Measurements from ENCODE around the gene INPP5D.
"Not testable (repeated sequence)": the region's sequence is repeated elsewhere in the genome, so short reads cannot be mapped to it uniquely, and the experiment has no call there.

The INPP5D gene
- total RNA-seq = 232 to 412 (median 346) reads per million in 4 experiments

- DNase-seq = peak; percentile 54
These were observed at the start of gene INPP5D for GRCh38 chr2:233059797-233060500. Gene INPP5D, plus strand, starts transcription at chr2:233060342. Its CDS starts 137 bp downstream, at chr2:233060479.

GRCh38 chr2:233010569-233011267, 49.4 kb upstream of the INPP5D start:
- DNase-seq = no peak

- DNase-seq = no peak
These were observed 48.9 kb upstream of the INPP5D start for GRCh38 chr2:233011268-233011650.

GRCh38 chr2:233011702-233012131, 48.4 kb upstream of the INPP5D start:
- no peak for DNase-seq

GRCh38 chr2:233012301-233012971, 47.7 kb upstream of the INPP5D start:
- no peak for DNase-seq

GRCh38 chr2:233013027-233013461, 47.1 kb upstream of the INPP5D start, which contains the start of gene NGEF:
Gene NGEF, minus strand, starts transcription at chr2:233013256. Its CDS starts 38,366 bp downstream, at chr2:232974890.
- no peak for DNase-seq

DNA sequence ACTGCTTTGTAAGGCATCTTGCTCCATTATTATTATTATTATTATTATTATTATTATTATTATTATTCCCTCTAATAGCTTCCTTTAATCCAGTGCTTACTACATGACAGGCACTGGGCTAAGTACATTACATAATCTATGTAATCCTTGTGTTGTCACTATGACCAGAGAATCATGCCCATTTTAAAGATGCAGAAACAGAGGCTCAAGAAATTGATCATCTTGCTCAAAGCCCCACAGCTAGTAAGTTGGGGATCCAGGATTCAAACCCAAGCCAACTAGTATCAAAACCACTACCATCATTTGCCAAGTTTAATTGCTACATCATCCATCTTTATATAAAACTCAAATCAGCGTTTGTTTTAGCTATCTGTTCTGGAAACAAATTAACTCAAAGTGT, 46.5 kb upstream of the INPP5D start:
- no peak for DNase-seq

GRCh38 chr2:233015019-233015645, 45.0 kb upstream of the INPP5D start:
- DNase-seq = no peak

GRCh38 chr2:233017947-233018346, 42.2 kb upstream of the INPP5D start:
- no peak for DNase-seq

- not testable (repeated sequence) for DNase-seq
These were observed 40.5 kb upstream of the INPP5D start for GRCh38 chr2:233019610-233020009.

DNA sequence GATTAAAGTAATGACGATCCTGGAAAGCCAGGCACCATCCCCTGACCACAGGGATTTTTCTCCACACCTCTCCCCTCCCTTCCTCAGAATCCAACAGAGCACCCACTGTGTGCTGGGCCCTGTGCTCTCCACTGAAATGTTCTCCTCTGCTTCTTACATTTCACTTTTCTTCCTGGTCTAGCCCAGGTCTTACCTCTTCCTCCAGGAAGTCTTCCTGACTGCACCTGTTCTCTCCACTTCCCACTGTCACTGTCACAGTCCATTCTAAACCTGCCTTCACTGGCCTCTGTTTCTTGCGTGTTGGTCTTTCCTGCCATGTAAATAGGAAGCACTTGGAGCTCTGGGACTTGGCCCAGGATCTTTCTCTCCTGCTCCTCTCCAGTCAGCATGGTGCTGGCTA, 39.7 kb upstream of the INPP5D start:
- no peak for DNase-seq

DNA sequence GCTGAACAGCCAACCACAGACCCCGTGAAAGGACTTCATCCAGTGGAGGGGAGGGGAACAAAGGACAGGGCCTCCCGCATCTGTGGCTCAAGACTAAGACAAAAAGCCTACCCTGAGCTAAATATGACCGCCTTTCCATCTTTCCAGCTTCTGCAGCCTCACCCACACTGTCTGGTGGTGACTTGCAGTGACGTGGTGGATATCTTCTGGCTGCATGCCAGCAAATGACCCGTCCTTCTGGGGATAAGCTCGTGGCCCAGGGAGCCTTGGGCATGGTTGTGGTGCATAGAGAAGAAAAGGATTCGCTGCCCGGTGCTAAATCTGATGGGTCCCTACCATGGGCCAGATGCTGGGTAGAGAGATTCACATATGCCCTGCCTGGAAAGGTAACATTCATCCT, 38.4 kb upstream of the INPP5D start:
- DNase-seq = no peak

DNA sequence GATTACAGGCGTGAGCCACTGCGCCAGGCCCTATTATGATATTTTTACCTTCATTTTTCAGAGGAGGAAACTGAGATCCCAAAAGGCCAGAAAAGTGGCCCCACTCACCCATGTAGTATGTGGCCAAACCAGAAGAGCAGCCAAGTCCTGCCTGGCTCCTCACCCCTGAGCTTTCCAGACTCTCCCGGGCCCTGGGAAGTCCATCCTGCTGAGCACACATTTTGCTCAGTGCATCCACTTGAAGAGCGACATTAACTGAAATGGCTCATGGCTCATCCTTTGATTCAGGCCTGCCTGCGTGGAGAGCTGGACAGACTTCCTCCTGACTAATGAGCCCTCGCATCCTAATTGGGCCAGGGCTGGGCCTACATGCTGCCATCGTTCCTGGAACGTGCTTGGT, 37.6 kb upstream of the INPP5D start:
- DNase-seq = no peak

DNA sequence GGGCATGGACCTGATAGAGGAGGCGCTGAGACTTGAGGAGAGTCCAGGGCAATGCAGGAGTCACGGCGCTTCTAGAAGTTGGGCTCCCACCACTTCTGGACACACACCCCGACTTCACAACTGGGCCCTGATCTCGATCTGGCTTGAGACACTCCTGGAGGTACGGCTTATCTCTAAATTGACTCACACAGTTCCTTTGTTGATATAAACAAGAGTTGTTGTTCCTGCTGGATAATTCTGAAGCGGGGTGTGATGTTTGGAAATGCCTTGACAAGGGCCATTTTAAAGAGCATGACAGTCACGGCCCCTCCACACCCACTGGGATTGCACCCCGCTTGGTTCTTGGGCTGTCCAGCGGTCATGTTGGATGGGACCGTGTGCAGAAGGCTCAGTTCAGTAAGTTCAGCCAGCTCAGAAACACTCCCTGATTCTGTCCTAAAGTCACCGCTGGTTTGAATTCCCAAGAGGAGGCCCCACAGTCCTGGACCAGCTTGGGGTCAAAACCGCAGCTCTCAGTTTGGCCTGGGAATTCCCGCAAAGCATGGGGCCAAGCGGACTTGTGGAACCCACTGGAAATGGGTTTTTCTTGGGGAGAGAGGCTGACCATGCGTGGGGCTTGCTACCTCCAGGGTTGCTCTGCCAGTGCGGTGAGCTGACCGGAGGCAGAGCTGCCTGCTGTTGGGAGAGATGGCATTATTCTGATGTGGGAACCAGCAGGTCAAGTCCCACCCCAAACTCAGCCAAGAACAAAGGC, 37.0 kb upstream of the INPP5D start:
- DNase-seq = no peak

DNA sequence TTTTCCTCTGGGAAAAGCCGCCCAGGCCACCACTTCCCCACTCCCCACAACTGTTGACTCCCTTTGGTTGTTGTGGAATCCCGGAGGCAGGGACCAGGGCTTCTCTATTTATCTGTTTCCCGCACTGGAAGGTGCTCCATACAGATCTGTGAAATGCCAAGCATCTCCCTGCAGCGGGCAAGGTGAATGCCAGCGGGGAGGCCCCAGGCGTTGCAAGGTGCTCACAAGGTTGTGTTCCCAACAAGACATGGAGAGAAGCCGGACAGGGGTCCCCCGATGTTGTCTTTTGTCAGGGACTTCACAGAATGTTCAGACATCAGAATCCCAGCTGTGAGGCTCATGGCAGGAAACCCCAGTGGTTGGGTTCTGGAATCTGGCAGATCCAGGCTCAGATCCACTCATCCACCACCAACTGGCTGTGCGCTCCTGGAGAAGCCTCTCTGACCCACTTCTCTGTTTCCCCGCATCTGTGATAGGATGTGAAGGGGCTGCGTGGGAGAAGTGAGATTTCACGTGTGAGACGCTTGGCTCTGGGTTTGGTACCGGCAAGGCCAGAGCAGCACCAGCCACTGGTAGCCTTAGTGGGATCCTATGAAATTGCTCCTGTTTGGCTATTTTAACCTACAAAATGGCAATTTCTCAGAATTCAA, 36.3 kb upstream of the INPP5D start:
- DNase-seq = no peak

GRCh38 chr2:233025706-233026105, 34.4 kb upstream of the INPP5D start:
- no peak for DNase-seq

GRCh38 chr2:233026198-233026813, 33.8 kb upstream of the INPP5D start:
- no peak for DNase-seq

- DNase-seq = no peak
These were observed 30.8 kb upstream of the INPP5D start for GRCh38 chr2:233029321-233029720.

DNA sequence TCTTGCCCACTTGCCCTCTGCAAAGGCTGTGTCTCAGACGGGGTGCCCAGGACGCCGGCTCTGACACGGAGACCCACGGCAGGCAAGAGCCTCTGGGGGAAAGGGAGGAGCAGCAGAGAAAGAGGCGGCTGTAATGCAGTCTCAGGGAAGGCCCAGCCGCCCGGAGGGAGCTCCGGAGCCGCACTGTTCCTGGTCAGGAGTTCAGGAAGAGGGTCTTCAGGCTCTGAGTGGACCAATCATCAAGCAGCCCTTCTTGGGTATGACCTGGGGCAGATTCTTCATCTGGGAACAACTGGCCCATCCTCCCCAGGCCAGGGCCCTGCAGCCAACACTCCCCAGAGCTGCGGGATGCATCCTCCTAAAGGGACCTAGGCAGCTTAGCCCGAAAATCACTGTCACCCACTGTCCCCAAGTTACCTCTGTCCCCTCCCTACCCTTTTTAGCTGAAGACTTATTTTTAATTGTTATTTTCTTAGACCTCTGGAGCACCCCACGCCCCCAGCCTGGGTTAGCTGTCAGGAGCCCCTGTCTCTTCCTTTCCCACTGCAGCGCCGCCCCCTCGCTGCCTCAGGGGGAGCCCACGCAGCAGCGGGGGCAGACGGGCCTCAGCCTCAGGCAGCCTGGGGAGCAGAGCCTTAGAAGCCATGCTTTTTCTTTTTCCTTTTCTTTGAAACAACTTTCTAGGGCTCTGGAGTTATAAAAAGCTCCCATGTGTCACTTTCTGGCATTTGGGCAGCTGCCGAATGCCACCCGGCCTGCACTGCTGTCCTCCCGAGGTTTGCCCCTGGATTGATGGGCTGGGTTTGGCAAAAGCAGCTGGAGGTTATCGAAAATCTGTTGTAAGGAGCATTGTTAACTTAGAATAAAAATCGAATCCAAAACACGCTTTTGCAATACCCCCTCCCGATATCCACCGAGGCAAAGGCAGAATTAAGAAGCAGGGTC, 28.3 kb upstream of the INPP5D start:
- DNase-seq = no peak

Data from effector CD8-positive, alpha-beta T cell (primary cell).